Right renal cortex interstitium (tissue), 3 donors: ENCODE data around the gene OR2T35. TPM values are rescaled to one million over a fixed set of nuclear protein-coding genes. Genes with fewer than 3 reads are reported as not detected.
"Not testable (repeated sequence)": the region's sequence is repeated elsewhere in the genome, so short reads cannot be mapped to it uniquely, and the experiment has no call there.

Experiments used
- DNase-seq, 3 donors: peaks; one replicate each; pipeline ENCODE4 v3.0.0-alpha.2; 2013; ENCODE audit warnings: low read depth in 3 of 3, low spot score in 2 of 3
- polyA plus RNA-seq, 3 donors: library from polyadenylated mRNA; unstranded; fragments of 120-200 nt; gene quantifications; one replicate each; pipeline ENCODE4 v1.2.1, GENCODE V29; 2013; ENCODE audit not compliant: insufficient read length in 3 of 3

Gene OR2T35
- not detected for polyA plus RNA-seq

GRCh38 chr1:248645178-248645577 is at the start of gene OR2T35:
TSS of gene OR2T35 (minus strand) at chr1:248645278. CDS start at chr1:248639258, 6,020 bp downstream.
- not testable (repeated sequence) for DNase-seq

DNA sequence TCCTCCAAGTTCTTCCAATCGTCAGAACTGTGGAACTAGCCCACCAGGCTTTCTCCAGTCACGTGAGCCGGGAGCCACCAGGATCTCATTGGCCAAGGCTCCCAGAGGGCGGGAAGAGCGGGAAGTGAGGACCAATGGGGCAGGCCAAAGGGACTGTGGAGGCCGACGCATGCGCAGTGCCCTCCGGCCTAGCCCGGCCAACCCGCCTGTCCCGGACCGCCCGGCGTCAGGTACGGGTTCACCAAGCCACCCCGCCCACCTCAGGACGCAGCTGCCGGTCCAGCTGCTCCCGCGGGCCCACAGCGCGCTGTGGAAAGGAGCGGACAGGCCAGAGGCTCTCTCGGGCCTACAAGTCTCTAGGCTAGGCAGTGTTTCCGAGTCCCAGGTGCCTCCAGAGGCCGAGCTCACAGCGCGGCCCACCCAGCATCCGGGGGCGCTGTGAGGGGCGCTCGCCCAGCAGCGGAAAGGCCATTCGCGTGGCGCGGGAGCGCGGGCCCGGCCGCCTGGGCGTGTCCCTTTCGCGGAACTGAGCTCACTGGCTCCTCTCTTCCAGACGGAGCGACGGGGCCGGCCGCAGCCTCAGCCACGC is 46.6 kb upstream of the OR2T35 start:
- no peak for DNase-seq

DNA sequence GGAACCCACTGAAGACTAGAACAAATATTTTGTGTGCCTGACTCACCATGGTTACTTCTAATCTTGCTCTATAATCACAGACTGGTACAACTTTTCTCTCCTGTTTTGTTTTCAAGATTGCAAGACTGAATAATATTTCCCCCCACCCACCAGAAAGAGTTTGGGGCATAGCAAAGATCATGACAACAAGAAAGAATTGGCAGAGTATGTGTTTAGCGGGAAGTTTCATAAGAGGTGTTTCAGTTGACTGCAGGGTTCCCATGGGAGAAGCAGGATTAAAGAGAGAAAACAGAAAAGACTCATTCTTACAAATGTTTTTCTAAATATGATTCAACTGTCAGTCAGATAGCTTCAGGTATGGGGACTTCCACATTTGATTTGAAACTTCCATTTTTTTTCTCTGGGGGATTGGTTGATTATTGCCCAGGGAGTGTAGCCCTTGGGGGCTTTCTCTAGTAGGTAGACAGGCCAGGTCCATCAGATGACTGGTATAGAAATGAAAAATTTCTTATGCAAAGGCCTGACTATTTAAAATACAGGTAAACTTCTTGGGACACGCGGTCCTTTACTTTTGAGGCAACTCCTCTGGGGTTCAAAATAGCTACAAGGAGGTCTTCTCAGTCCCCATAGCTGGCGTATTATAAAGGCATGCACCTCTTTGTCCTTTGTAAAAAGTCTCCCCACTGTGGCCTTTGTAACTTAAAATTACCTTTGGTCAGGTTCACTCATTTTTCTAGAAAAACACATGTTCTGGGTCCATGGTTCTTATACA is 43.6 kb upstream of the OR2T35 start:
- DNase-seq = no peak

GRCh38 chr1:248686815-248687214 is 41.7 kb upstream of the OR2T35 start:
- DNase-seq = no peak

DNA sequence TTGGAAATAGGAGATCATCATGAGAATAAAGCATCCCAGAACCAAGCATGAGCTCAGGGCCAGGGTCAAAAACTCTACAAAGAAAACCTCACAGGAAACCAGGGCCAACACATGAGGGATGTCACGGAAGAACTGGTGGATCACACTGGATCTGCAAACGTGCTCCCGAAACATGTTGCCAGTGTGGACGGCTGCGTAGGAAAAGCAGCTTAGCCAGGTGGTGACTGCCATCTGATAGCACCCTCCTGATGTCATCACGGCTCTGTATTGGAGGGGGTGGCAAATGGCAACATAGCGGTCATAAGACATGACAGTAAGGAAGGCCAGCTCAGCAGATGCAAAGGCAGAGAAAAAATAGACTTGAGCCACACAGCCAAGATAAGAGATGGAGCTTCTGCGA is 36.6 kb upstream of the OR2T35 start:
- DNase-seq = no peak

- no peak for DNase-seq
Measured at GRCh38 chr1:248670003-248670402, 24.9 kb upstream of the OR2T35 start.

GRCh38 chr1:248663453-248664328 is 18.6 kb upstream of the OR2T35 start:
- DNase-seq = not testable (repeated sequence)

- not testable (repeated sequence) for DNase-seq
Measured at GRCh38 chr1:248656797-248657196, 11.7 kb upstream of the OR2T35 start.

GRCh38 chr1:248655354-248655753 is 10.3 kb upstream of the OR2T35 start, which contains the start of gene OR2T27:
TSS of gene OR2T27 (minus strand) at chr1:248655528. CDS start at chr1:248650884, 4,644 bp downstream.
- DNase-seq = not testable (repeated sequence)

- DNase-seq = not testable (repeated sequence)
Measured at GRCh38 chr1:248648770-248649536, 3.9 kb upstream of the OR2T35 start.

GRCh38 chr1:248642971-248643651 is 2.0 kb downstream of the OR2T35 start:
- not testable (repeated sequence) for DNase-seq

DNA sequence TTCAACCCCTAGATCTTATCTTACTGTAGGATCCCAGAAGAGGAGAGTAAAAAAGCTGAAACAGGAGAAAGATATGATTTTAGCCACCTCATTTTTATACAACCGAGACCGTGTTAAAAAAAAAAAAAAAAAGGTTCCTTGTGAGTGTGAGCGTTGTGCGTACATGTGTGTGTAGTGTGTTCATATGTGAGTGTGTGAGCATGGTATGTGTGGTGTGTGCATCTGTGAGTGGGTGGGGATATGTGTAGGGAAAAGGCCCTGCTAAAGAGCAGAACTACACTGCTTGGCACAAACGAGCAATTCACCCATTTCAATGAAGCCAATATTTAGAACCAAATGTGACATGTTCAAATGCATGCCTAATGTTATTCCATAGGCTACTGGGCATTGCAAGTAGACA is 3.5 kb downstream of the OR2T35 start:
- DNase-seq = not testable (repeated sequence)

- not testable (repeated sequence) for DNase-seq
Measured at GRCh38 chr1:248640906-248641305, 4.2 kb downstream of the OR2T35 start.

- DNase-seq = not testable (repeated sequence)
Measured at GRCh38 chr1:248639652-248640051, 5.4 kb downstream of the OR2T35 start.

DNA sequence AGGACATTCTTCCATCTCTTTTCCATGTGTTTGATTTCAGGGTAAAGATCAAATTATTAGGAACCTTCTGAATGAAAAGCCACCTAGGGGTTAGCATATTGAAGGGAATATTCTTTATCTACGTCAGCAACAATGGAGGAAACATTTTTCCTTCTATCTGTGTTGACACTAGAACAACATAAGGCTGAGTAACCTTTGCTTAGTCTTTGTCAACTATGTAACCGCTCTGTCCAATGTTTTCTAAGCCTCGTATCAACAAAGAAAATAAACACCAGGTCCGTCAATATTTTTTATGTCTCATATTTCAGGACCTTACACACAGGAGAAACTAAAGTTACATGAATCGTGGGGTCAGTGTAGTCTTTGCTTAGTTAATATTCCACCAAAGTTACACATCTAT is 8.5 kb downstream of the OR2T35 start:
- DNase-seq = not testable (repeated sequence)

GRCh38 chr1:248634991-248635390 is 10.1 kb downstream of the OR2T35 start, which contains the start of gene OR2T11:
TSS of gene OR2T11 (minus strand) at chr1:248635091. CDS start at chr1:248627128, 7,963 bp downstream.
- DNase-seq = not testable (repeated sequence)

- DNase-seq = no peak
Measured at GRCh38 chr1:248631354-248632008, 13.6 kb downstream of the OR2T35 start.

- no peak for DNase-seq
Measured at GRCh38 chr1:248630551-248630950, 14.5 kb downstream of the OR2T35 start.
